Measurements from ENCODE around the gene ZNF329.

ZNF329 gene

GRCh38 chr19:58118979-58119733, 31.4 kb downstream of the ZNF329 start:
- no peak for DNase-seq (ENCODE audit: low spot score)

- DNase-seq (ENCODE audit: low spot score), result no peak
Observed at GRCh38 chr19:58117841-58118575, 32.6 kb downstream of the ZNF329 start.

- no peak for DNase-seq (ENCODE audit: low spot score)
Observed at GRCh38 chr19:58108546-58108817, 42.1 kb downstream of the ZNF329 start.

- no peak for DNase-seq (ENCODE audit: low spot score)
Observed at GRCh38 chr19:58107778-58108545, 42.6 kb downstream of the ZNF329 start.

- no peak for DNase-seq (ENCODE audit: low spot score)
Observed at GRCh38 chr19:58098682-58098998, 51.9 kb downstream of the ZNF329 start.

- peak; percentile 100 for DNase-seq (ENCODE audit: low spot score)
Observed at GRCh38 chr19:58097781-58098681, 52.6 kb downstream of the ZNF329 start, which contains the start of gene ZSCAN18. Gene ZSCAN18, minus strand, starts transcription at chr19:58098231. Its CDS starts 7,964 bp downstream, at chr19:58090267.

GRCh38 chr19:58097349-58097748, 53.2 kb downstream of the ZNF329 start:
- DNase-seq (ENCODE audit: low spot score), result no peak

- no peak for DNase-seq (ENCODE audit: low spot score)
Observed at GRCh38 chr19:58096884-58097283, 53.7 kb downstream of the ZNF329 start.

- DNase-seq (ENCODE audit: low spot score), result no peak
Observed at GRCh38 chr19:58095328-58095727, 55.3 kb downstream of the ZNF329 start.

GRCh38 chr19:58093071-58093470, 57.5 kb downstream of the ZNF329 start:
- DNase-seq (ENCODE audit: low spot score), result no peak

GRCh38 chr19:58091251-58091995, 59.2 kb downstream of the ZNF329 start:
- DNase-seq (ENCODE audit: low spot score), result no peak

- DNase-seq (ENCODE audit: low spot score), result no peak
Observed at GRCh38 chr19:58089846-58090245, 60.7 kb downstream of the ZNF329 start.

- DNase-seq (ENCODE audit: low spot score), result no peak
Observed at GRCh38 chr19:58088521-58089052, 62.0 kb downstream of the ZNF329 start.

GRCh38 chr19:58086825-58087710, 63.5 kb downstream of the ZNF329 start:
- no peak for DNase-seq (ENCODE audit: low spot score)

- DNase-seq (ENCODE audit: low spot score), result no peak
Observed at GRCh38 chr19:58085348-58085875, 65.2 kb downstream of the ZNF329 start.

GRCh38 chr19:58084596-58085347, 65.8 kb downstream of the ZNF329 start:
- no peak for DNase-seq (ENCODE audit: low spot score)

- DNase-seq (ENCODE audit: low spot score), result no peak
Observed at GRCh38 chr19:58083021-58083420, 67.6 kb downstream of the ZNF329 start.

- DNase-seq (ENCODE audit: low spot score), result no peak
Observed at GRCh38 chr19:58079792-58080191, 70.8 kb downstream of the ZNF329 start.
